Neural crest cell (in vitro differentiated cells): ENCODE data around the gene UPK1A. TPM values are rescaled to one million over a fixed set of nuclear protein-coding genes. Genes with fewer than 3 reads are reported as not detected.

ENCODE experiments used
- DNase-seq: peaks from one replicate; pipeline ENCODE4 v3.0.0; 2021; ENCODE audit warnings: low read depth, mixed read lengths, low spot score
- H3K27ac Mint-ChIP-seq: one replicate; pipeline ENCODE4 v1.8.0; 2021; ENCODE audit warnings: mild to moderate bottlenecking, mixed read lengths; ENCODE audit not compliant: unreplicated experiment
- H3K27me3 Mint-ChIP-seq: 2 replicates; pipeline ENCODE4 v1.8.0; 2021; ENCODE audit warnings: low read depth, mild to moderate bottlenecking, mixed read lengths
- H3K36me3 Mint-ChIP-seq: 2 replicates; pipeline ENCODE4 v1.8.0; 2021; ENCODE audit warnings: low read depth, mild to moderate bottlenecking, mixed read lengths
- H3K4me1 Mint-ChIP-seq: 2 replicates; pipeline ENCODE4 v1.8.0; 2021; ENCODE audit warnings: mixed read lengths
- H3K4me3 Mint-ChIP-seq: one replicate; pipeline ENCODE4 v1.8.0; 2021; ENCODE audit warnings: mild to moderate bottlenecking, mixed read lengths
- H3K9me3 Mint-ChIP-seq: 2 replicates; pipeline ENCODE4 v1.8.0; 2021; ENCODE audit warnings: mixed read lengths
- total RNA-seq: library from RNA; stranded (reverse); gene quantifications from 2 replicates; pipeline ENCODE4 v1.2.1, GENCODE V29; 2021
- TF ChIP-seq, protein P1 (sequence below): fragments of 200-600 bp; sonication (generic); conservative IDR thresholded peaks from 2 replicates; pipeline ENCODE4 v1.5.0; 2021; ENCODE audit warnings: antibody characterized with exemption, mild to moderate bottlenecking

UPK1A gene
- total RNA-seq, 1 donor from 2014 or later: not detected

DNA sequence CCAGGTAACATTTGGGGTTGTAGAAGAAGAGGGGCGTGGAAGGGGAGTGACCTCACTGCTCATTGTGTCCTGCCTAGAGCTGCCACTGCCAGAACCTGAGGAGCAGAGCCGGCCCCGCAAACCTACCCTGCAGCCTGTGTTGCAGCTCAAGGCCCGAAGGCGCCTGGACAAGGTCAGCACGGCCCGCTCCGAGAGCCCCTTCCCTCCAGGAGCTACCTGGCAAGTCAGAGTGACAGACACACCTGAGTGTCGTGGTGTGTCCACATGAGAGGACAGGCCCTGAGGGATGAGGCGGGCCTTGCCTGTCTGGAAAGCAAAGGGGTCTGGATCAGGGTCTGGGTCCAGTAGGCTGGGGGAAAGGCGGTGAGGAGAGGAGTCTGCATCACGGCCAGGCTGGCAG, 58.2 kb downstream of the UPK1A start:
- H3K36me3 Mint-ChIP-seq: peaks cover 5% of the 10 kb centered on the region
- no peaks in the 10 kb centered on the region for H3K27me3 Mint-ChIP-seq
- TF ChIP-seq, protein P1, sequence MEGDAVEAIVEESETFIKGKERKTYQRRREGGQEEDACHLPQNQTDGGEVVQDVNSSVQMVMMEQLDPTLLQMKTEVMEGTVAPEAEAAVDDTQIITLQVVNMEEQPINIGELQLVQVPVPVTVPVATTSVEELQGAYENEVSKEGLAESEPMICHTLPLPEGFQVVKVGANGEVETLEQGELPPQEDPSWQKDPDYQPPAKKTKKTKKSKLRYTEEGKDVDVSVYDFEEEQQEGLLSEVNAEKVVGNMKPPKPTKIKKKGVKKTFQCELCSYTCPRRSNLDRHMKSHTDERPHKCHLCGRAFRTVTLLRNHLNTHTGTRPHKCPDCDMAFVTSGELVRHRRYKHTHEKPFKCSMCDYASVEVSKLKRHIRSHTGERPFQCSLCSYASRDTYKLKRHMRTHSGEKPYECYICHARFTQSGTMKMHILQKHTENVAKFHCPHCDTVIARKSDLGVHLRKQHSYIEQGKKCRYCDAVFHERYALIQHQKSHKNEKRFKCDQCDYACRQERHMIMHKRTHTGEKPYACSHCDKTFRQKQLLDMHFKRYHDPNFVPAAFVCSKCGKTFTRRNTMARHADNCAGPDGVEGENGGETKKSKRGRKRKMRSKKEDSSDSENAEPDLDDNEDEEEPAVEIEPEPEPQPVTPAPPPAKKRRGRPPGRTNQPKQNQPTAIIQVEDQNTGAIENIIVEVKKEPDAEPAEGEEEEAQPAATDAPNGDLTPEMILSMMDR: no peak
- DNase-seq: no peak
- peaks cover 4% of the 10 kb centered on the region for H3K4me1 Mint-ChIP-seq
- H3K4me3 Mint-ChIP-seq: peak overlapping the region; percentile 52
- H3K27ac Mint-ChIP-seq: no peak overlapping the region
- H3K9me3 Mint-ChIP-seq: no peaks in the 10 kb centered on the region

DNA sequence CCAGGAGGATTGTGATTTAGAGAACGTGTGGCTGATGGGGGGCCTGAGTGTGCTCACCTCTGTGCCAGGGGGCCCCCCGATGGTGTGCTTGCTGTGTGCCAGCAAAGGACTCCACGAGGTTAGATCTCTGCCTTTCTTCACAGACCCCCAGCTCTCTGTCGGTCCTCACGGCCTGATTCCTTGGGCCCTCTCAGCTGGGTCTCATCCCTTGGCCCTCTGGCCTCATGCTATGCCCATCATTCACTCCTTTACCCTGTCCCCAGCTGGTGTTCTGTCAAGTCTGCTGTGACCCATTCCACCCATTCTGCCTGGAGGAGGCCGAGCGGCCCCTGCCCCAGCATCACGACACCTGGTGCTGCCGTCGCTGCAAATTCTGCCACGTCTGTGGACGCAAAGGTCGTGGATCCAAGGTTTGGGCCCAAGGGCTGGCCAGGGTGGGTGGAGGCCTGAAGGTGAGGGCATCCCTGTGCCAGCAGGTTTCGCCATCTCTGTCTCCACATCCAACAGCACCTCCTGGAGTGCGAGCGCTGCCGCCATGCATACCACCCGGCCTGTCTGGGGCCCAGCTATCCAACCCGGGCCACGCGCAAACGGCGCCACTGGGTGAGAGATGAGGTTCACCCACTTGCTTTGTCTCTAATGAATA, 59.0 kb downstream of the UPK1A start:
- DNase-seq: no peak
- peaks cover 6% of the 10 kb centered on the region for H3K36me3 Mint-ChIP-seq
- H3K4me1 Mint-ChIP-seq: peaks cover under 1% of the 10 kb centered on the region
- H3K4me3 Mint-ChIP-seq: no peak overlapping the region
- TF ChIP-seq, protein P1: no peak
- H3K27me3 Mint-ChIP-seq: no peaks in the 10 kb centered on the region
- H3K9me3 Mint-ChIP-seq: no peaks in the 10 kb centered on the region
- H3K27ac Mint-ChIP-seq: no peak overlapping the region

DNA sequence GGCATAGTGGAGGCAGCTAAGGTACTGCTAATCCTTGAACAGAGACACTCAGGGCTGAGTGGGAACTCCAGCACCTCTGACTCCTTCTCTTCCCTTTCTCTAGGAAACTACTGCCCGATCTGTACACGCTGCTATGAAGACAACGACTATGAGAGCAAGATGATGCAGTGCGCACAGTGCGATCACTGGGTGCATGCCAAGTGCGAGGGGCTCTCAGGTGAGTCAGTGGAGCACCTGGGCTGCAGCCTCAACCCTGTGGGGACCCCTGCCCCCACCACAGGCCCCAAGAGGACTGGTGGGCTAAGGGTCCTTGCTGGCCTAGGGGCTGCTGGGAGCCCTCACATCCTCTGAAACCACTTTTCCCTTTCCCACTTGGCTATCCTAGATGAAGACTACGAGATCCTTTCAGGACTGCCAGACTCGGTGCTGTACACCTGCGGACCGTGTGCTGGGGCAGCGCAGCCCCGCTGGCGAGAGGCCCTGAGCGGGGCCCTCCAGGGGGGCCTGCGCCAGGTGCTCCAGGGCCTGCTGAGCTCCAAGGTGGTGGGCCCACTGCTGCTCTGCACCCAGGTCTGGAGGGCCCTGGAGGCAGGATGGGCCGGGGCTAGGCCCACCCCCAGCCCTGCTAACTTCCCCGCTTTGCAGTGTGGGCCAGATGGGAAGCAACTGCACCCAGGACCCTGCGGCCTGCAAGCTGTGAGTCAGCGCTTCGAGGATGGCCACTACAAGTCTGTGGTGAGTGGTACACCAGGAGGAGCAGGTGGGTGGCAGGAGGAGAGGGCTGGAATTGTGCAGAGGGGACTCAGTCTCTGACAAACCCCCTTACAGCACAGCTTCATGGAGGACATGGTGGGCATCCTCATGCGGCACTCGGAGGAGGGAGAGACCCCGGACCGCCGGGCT, 61.0 kb downstream of the UPK1A start:
- Mint-ChIP-seq H3K4me1 (no peaks in the 10 kb centered on the region), H3K36me3 (peaks cover 8% of the 10 kb centered on the region), H3K27me3 (no peaks in the 10 kb centered on the region), H3K4me3 (no peak overlapping the region), H3K9me3 (no peaks in the 10 kb centered on the region), H3K27ac (no peak overlapping the region)
- TF ChIP-seq, protein P1: no peak
- DNase-seq: no peak

Other genes with a start within 250 kb of the UPK1A start
- not detected in 2 replicates for gene FFAR2, start 218.3 kb upstream of the UPK1A start, total RNA-seq
- gene KRTDAP, start 176.1 kb upstream of the UPK1A start, total RNA-seq: not detected in 2 replicates
- gene DMKN, start 152.9 kb upstream of the UPK1A start, total RNA-seq: not detected in 2 replicates
- gene SBSN, start 138.2 kb upstream of the UPK1A start, total RNA-seq: 0.20 and 0.21 TPM in 2 replicates
- gene GAPDHS, start 133.1 kb upstream of the UPK1A start, total RNA-seq: not detected in 2 replicates
- gene TMEM147, start 120.9 kb upstream of the UPK1A start, total RNA-seq: 95.1 and 105 TPM in 2 replicates
- gene ATP4A, start 102.9 kb upstream of the UPK1A start, total RNA-seq: not detected in 2 replicates
- gene PMIS2, start 80.3 kb upstream of the UPK1A start, total RNA-seq: not detected in 2 replicates
- 52.8 and 55.9 TPM in 2 replicates for gene HAUS5, start 53.8 kb upstream of the UPK1A start, total RNA-seq
- 88.1 and 96.8 TPM in 2 replicates for gene RBM42, start 37.5 kb upstream of the UPK1A start, total RNA-seq
- gene ETV2, start 24.8 kb upstream of the UPK1A start, total RNA-seq: 1.7 and 1.8 TPM in 2 replicates
- gene COX6B1, start 18.2 kb upstream of the UPK1A start, total RNA-seq: 329 and 339 TPM in 2 replicates
- not detected in 2 replicates for gene ZBTB32, start 38.0 kb downstream of the UPK1A start, total RNA-seq
- gene KMT2B, start 51.5 kb downstream of the UPK1A start, total RNA-seq: 60.1 and 64.2 TPM in 2 replicates
- 4.2 and 6.3 TPM in 2 replicates for gene IGFLR1, start 75.9 kb downstream of the UPK1A start, total RNA-seq
- 19.4 and 21.6 TPM in 2 replicates for gene U2AF1L4, start 78.9 kb downstream of the UPK1A start, total RNA-seq
- 67.3 and 69.2 TPM in 2 replicates for gene PSENEN, start 79.1 kb downstream of the UPK1A start, total RNA-seq
- gene LIN37, start 82.1 kb downstream of the UPK1A start, total RNA-seq: 7.5 and 12.5 TPM in 2 replicates
- gene HSPB6, start 90.5 kb downstream of the UPK1A start, total RNA-seq: 0.37 and 0.64 TPM in 2 replicates
- 63.4 and 64.0 TPM in 2 replicates for gene PROSER3, start 91.7 kb downstream of the UPK1A start, total RNA-seq
- 109 and 110 TPM in 2 replicates for gene ARHGAP33, start 109.0 kb downstream of the UPK1A start, total RNA-seq
- gene PRODH2, start 146.3 kb downstream of the UPK1A start, total RNA-seq: not detected in 2 replicates
- gene NPHS1, start 186.0 kb downstream of the UPK1A start, total RNA-seq: not detected in 2 replicates
- 4.5 and 5.2 TPM in 2 replicates for gene KIRREL2, start 190.4 kb downstream of the UPK1A start, total RNA-seq
- 140 and 143 TPM in 2 replicates for gene APLP1, start 202.1 kb downstream of the UPK1A start, total RNA-seq
- gene NFKBID, start 234.0 kb downstream of the UPK1A start, total RNA-seq: 6.4 and 8.0 TPM in 2 replicates
- not detected in 2 replicates for gene HCST, start 236.0 kb downstream of the UPK1A start, total RNA-seq
- not detected in 2 replicates for gene TYROBP, start 241.8 kb downstream of the UPK1A start, total RNA-seq